ENCODE data around the gene PLEKHF1.

- TF ChIP-seq, protein P1, sequence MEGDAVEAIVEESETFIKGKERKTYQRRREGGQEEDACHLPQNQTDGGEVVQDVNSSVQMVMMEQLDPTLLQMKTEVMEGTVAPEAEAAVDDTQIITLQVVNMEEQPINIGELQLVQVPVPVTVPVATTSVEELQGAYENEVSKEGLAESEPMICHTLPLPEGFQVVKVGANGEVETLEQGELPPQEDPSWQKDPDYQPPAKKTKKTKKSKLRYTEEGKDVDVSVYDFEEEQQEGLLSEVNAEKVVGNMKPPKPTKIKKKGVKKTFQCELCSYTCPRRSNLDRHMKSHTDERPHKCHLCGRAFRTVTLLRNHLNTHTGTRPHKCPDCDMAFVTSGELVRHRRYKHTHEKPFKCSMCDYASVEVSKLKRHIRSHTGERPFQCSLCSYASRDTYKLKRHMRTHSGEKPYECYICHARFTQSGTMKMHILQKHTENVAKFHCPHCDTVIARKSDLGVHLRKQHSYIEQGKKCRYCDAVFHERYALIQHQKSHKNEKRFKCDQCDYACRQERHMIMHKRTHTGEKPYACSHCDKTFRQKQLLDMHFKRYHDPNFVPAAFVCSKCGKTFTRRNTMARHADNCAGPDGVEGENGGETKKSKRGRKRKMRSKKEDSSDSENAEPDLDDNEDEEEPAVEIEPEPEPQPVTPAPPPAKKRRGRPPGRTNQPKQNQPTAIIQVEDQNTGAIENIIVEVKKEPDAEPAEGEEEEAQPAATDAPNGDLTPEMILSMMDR (IDR thresholded peaks at IDR 0.05), result no peak
- no peak for TF ChIP-seq POLR2A (IDR thresholded peaks at IDR 0.05)
These were observed 11.9 kb downstream of the PLEKHF1 start for GRCh38 chr19:29677001-29677817.
